Stimulated activated CD4-positive, alpha-beta T cell treated with anti-CD3 and anti-CD28 coated beads, Interleukin-1b, Interleukin-23, amount 100 ng/mL, for 4 hours (primary cell): ENCODE measurements around the gene ARID3B.
"Not testable (repeated sequence)": the region's sequence is repeated elsewhere in the genome, so short reads cannot be mapped to it uniquely, and the experiment has no call there.

Experiments used
- DNase-seq, 2 donors: peaks; one replicate each; pipeline ENCODE4 v3.0.0-alpha.2; 2020; ENCODE audit warnings: low read depth in 2 of 2

The ARID3B gene

DNA sequence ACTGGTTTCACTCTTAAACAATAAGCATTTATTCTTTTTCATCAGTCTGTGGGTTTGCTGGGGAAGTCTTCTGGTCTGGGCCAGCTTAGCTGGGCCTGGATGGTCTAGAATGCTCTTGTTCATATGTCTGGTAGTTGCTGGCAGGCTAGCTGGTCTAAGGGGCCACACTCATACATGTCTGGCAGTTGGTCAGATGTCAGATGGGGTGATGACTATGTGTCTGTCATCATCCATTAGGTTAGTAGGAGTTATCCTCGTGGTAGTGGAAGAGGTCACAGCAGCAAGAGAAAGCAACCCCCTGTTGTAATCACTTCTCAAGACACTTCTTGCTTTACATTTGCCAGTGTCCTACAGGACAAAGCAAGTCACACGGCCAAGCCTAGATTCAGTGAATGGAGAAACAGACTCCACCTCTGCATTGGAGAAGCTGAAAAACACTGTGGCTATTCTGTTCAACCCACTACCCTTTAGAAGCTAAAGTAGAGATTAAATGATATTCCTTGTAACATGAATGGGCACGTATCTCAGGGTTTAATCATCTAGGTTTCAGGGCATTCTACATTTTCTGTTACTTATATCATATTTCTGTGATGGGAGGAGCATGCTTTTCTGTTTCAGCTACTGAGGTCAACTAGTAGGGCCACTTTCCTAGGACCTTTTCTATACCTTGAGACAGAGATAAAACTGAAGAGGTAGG, 5.5 kb upstream of the ARID3B start:
- DNase-seq, result no peak

DNA sequence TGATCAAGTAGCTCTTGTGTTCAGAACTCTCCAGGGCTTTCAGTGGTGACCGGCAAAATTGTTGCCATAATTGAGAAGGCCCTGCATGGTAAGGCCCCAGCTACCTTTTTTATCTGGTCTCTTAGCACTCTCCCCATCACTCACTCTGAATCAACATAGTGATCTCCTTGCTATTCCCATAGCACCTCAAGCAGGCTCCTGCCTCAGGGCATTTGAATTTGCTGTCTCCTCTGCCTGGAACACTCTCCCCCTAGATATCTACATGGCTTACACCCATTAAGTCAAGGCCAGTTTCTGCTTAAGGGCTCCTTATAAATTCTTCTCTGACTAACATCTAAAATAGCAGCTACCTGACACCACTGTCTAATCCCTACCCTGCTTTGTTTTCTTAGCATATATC, 3.3 kb upstream of the ARID3B start:
- DNase-seq, result no peak

DNA sequence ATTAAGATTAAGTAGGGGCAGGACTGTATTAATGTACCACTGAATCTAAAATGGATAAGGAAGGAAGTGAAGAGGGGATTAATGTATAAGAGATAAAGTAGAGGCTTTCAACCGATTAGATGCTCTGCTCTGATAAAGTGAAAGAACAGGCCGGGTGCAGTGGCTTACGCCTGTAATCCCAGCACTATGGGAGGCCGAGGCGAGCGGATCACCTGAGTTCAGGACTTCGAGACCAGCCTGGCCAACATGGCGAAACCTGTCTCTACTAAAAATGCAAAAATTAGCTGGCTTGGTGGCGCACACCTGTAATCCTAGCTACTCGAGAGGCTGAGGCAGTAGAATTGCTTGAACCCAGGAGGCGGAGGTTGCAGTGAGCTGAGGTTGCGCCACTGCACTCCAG, 1.5 kb upstream of the ARID3B start:
- DNase-seq, result not testable (repeated sequence)

DNA sequence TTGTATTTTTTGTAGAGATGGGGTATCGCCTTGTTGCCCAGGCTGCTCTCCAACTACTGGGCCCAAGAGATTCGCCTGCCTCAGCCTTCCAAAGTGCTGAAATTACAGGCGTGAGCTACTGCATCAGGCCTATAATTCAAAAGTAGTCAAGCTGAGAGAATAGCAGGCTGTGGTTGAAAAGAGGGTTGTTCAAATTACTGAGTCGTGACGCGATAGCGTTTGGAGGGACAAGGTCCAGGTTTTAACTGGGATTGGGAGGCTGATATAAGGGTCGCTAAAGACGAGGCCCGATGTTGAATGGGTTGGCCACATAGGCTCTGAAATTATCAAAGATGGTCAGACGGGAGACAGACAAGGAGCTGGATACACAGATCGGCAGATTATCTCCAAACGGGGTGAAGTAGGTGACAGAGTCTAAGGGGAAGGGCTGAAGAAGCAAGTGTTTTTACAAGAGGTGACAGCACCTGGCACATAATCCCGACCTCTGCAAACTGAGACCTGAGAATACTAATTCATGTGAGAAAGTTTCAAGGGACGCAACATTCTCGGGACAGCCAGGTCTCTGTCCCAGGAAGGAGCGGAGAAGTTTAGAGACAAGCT, 759 bp upstream of the ARID3B start:
- DNase-seq, result no peak

DNA sequence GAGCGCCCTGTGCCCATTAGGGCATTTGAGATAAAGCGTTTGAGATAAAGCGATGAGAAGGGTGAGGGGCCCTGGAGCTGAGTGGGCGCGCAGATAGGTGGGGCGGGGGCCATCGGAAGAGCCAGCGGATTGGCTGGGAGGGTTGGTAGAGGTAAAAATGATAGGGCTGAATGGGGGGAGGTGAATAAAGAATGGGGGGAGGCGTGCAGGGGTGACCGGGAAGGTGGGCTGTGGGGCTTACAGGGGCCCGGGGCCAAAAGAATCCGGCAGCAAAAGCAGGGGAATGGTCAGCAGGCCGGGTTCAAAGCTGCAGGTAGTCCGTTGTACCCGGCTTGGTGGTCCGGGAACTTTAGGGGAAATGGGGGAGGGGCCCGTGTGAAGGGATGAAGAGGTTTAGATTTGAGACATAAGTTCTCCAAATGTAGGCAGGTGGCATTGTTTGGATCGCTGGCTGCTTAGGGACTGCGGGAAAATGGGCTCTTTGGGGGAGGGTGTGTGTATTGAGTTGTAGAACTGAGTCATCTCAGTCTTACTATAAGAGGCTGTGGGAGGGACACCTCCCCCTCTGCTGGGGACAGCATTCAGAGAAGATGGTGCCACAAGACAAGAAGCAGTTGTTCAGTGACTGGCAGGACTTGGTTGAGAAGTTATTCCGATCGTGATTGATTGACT, 610 bp downstream of the ARID3B start:
- DNase-seq, result peak; percentile 47 to 49

DNA sequence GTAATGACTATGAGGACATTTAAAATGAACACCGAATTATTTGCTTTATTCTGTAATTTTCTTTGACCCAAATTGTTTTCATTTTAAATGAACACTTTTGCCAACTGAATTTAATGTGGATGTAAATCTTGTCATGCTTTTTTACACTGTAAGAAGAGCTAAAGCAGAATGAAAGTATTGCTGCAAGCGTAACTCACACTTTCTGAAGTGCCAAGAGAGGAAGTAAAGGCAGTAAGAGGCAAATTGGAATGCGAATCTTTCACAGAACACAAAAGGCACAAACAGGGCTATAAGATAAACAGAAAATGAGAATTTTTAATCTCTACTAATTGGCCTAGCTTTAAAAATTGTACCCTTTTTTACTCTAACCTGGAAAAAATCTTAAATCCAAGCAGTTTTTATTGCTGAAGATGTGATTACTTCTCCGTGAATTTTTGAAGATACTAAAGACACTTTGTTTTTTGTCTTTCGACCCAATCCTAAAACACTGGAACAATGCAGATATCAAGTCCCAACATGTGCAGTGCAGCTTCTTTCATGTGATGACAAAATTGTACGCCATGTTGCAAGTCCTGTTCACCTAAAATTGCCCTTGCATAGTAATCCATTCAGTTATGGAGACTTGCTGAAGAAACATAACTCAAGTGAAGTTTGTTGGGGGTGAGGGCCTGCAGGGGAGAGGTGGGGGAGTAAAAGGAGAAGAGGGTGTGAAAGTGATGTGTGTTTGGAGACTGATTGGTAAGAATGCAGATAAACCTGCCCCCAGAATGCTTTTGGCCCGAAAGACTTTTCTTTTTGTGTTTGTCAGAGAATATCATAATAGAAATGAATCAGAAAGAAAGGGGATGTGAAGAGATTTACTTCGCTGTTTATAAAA, 1.4 kb downstream of the ARID3B start:
- DNase-seq, result no peak

DNA sequence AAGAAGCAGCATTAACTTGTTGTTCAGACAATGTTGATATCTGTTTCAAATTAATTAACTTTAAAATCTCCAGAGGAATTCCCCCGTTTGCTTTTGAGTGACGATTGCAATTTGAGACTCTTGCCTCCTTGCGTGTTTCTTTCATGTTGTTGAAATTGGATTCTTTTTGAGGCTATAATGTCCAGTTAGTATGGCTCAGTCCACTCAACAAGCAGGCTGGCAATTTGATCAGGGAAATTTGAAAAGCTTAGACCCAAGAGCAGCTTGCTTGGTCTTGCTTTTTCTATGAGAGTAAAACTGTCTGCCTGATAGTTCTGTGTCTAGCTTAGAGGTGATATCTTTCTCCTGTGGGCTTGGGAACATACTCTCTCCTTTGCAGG, 2.0 kb downstream of the ARID3B start:
- DNase-seq, result no peak

DNA sequence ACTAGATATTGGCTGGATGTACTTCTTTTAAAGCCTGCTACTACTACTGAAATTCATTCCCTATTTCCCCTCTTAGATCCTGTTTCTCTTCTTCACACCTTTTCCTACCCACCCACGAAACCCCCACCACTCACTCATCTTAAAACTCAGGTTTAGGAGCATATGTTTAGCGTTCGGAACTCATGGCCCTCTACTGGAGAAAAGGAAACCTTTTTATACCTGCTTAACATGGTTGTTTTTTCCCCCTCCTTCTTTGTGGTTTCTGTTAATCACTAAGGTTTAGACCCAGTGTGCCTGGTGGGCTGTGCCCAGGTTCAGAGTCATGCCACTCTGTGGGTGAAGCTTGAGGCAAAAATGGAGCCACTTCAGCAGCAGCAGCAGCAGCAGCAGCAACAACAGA, 2.6 kb downstream of the ARID3B start:
- peak in 1 of 2 donors; percentile 12 for DNase-seq

DNA sequence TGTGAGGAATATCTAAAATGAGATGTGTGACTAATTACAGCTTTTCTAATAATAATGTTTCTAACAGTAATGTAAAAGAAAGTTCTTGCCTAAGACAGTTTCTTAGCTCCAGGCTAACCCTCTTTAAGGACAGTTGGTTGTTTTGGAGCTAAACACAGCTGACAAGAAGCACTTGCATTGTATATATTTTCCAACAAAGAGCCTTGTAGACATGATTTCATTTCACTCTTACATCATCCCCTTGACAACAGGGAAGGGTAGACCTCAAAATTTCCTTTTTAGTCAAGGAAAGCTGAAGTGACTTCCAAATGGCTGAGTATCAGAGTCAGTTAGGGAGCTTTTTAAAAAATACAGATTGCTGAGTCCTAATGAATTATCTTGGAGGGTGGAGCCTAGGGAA, 4.1 kb downstream of the ARID3B start:
- no peak for DNase-seq

DNA sequence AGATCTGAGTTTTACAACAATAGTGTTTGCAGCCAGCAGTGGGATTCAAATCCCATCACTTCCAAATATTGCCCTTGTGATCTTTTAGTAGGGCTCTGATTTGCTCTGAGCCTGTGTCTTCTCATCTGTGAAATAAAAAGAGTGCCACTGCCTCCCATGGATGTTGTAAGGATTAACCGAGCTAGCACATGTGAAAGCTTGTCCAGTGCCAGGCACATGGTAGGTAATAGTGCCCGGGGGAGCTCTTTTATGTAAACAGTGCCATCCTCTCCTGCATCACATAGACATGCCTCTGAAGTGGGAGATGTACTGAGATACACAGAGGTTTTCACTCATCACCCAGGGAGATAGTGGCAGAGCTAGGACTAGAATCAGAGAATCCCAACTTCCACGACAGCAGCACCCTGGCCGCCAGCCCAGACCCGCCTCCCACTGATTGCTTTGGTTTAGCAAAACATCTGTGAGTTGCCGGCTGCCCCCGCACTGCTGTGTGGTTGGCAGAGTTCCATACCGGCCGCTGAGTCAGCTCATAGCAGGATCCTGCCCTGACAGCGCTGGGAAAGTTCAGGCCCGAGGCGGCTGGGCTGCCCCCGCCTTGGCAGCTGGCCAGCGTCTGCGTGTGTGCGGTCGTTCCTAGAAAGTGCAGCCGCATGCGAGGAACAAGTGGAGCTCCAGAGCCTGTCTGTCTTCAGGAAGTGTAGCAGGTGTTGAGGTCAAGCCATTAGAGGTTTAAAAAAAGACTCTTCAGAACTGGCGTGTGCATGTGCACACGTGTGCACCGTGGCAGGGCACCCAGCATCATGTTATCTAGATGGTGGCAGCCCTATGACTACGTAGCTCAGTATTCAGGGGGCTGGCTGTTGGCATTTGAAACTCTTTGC, 5.0 kb downstream of the ARID3B start:
- peak; percentile 87 to 93 for DNase-seq

DNA sequence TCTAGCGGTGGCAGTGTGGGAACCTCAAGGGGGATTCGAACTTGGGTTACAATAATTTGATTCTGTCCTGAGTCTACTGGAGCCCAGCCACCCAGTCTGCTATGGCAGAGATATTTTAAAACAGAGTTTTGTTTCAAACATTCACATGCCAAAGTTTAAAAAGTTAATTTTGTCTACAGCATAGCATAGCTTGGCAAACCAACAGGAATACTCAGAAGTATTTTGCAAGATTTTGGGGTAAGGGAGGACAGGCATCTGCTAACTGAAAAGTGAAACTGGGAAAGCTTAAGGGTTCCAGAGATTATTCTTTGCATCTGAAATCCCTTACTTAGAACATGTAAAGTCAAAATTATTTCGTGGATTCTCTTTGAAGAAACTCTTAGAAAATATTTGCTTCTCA, 6.6 kb downstream of the ARID3B start:
- no peak for DNase-seq

DNA sequence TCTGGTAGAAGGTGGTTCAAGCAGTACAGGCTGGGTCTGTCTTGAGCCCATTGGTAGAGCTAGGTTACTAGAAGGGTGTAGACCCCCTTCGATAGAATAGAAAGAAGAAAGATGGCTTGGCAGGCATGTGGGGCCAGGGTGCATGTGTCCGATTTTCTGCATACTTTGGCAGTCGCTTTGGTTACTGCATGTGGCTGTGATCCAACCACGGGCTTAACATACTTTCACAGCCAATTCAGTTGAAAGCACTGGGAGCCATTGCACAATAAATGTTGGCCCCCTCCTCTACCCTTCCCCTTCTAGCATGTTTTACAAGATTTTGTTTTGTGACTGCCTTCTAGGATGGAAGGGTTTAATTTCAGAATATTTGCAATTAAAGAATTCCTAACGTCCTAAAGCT, 7.2 kb downstream of the ARID3B start:
- no peak for DNase-seq

DNA sequence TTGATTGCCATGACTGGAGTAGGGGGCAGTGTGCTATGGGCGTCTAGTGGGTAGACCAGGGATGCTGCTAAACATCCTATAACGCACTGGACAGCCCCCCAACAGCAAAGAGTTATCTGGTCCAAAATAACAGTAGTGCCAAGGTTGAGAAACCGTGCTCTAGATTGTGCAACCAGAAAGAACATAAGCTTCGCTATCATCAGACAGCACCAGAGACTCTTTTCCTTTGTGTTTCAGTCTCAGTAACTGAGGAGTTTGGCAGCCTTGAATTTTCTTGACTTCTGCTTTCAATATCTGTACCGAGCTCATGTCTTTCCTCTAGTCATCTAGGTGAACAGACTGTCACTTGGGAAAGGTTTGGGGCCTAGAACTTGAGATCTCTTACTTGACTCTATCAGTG, 8.8 kb downstream of the ARID3B start:
- DNase-seq, result no peak

DNA sequence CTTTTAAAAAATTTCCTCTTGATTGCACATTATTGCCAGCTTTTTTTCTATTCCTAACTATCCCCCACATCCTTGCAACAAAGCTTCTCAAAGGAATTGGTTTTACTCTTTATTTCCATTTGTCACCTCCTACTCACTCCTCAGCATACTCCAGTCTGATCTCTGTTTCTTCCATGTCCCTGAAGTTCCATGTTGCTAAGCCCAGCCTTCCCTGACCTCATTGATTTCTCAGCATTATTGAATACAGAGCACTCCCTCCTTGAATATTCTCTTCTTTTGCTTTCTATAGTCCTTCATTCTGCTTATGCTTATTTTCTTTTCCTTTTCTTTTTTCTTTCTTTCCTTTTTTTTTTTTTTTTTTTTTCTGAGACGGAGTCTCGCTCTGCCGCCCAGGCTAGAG, 10.7 kb downstream of the ARID3B start:
- no peak for DNase-seq

DNA sequence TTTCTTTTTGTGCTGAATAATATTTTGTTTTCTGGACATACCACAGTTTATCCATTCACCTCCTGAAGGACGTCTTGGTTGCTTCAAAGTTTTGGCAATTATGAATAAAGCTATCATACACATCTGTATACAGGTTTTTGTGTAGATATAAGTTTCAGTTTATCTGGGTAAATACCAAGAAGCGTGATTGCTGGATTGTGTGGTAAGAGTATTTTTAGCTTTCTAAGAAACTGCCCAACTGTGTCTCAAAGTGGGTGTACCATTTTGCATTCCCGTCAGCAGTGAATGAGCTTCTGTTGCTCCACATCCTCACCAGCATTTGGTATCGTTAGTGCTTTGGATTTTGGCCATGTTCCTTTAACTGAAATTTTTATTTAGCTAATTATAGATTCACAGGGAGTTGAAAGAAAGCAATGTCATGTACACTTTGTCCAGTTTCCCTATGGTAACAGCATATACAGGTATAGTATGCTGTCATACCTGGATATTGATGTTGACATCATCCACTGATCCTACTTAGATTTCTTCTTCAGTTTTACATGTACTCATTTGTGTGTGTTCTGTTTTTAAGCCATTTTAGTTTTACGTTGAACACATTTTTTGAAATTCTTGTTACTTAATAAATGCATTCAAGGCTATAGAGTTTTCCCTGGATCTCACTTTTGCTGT, 11.9 kb downstream of the ARID3B start:
- no peak for DNase-seq

DNA sequence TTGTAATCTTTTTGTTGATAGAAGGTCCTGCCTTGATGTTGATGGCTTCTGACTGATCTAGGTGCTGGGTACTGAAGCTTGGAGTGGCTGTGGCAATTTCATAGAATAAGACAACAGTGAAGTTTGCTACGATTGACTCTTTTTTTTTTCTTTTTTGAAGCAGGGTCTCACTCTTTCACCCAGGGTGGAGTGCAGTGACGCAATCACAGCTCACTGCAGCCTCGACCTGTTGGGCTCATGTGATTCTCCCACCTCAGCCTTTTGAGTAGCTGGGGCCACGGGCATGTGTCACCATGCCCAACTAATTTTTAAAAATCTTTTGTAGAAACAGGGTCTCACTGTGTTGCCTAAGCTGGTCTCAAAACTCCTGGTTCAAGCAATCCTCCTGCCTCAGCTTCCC, 14.2 kb downstream of the ARID3B start:
- no peak for DNase-seq

DNA sequence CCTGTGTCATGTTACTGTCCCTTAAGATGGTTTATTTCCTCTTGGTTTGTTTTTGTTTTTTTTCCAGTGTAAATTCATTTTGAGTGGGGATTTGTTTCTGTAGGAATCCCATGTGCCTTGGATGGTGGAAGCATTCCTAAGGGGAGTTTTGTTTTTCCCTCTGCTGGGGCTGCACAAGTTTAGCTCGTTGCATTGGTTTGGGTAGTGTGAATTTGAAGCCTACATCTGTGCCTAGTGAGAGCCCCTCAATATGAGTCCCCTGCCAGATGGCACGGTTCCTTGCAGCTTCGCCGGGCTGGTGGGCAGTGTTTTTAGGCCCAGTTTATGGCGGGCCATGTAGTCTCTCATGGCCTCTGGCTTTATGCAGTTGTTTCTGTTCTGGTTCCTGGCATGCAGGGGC, 17.7 kb downstream of the ARID3B start:
- DNase-seq, result no peak

DNA sequence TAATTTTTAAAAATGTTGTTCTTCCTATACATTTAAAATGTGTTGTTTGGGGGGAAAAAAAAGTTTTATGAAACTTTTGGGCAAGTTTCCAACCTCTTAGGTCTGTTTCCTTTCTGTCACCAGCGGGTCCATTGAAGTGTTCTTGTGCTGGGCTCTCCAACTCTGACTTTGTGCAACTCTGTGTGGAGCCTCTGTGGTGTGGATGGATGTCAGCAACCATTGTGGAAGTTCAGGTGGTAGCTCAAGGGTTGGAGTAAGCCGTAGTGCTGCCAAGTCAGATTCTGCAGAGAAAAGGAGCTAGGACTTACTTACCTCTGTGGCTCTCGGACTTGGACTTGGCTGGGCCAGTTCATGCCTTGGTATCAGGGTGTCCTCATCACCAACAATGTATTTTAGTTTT, 22.4 kb downstream of the ARID3B start:
- DNase-seq, result no peak

DNA sequence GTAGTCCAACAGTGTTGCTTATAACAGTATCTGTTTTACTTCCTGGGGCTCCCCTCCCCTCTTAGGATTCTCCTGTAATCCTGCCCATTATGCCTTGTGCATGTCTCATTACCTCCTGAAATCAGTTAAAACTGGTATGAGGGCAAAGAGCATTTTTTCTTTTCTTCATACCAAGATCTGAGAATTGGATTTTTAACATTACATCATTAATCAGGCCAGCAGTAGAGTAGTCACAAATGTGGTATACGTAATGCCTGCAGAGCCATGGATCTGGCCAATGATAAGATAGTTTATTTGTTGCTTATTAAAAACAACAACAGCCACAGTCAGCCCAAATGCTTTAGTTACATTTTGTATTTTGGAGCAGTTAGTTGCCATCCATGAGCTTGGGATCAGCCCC, 23.2 kb downstream of the ARID3B start:
- DNase-seq, result no peak

DNA sequence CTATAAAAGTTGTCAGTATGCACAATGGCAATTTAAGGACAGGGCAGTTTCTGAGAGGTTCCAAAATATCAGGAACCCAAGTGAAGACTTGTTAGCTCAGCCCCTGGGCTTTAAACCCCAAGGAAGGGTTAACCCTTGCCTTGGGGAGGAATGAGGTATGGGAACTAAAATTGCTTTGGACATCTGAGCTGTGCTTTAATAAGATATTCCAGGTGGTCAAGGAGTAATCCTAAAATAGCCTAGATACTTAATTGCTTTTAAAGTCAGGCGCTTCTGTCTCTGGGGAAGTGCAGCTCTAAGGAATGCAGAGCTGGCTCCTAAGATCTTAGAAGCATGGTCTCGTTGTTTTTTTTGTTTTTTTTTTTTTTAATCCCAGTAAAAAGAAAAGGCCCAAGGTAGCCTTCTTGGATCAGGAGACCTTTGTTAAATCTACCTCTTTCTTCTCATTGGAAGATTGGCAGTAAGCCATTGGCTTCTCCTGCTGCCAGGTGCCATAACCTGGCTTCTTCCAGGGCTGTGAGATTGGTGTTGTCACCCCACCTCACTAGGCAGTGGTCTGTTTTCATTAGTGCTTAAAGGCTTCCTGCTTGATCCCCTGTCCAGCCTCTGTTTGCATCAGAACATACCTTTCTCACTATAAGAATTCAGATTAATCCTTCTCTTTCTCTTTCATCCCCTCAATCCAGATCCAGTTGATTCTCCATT, 24.5 kb downstream of the ARID3B start:
- DNase-seq, result no peak
